SK-N-SH treated with all-trans-retinoic acid at 6 μM for 48 hours (cell line): ENCODE results near the gene ZC3H7B.

Experiments
- ARNTL ChIP-seq: fragments of 450-650 bp; formaldehyde crosslinking; IDR thresholded peaks from 2 replicates; pipeline ENCODE4 v1.5.0; 2020; ENCODE audit warnings: low read depth, mild to moderate bottlenecking, moderate library complexity, borderline replicate concordance
- BACH2 ChIP-seq: fragments of 250-450 bp; sonication (Bioruptor Pico); IDR thresholded peaks from 2 replicates; pipeline ENCODE4 v1.9.0; 2021; ENCODE audit warnings: mild to moderate bottlenecking, borderline replicate concordance
- CSDC2 ChIP-seq: fragments of 250-450 bp; sonication (Bioruptor Pico); IDR thresholded peaks from 2 replicates; pipeline ENCODE4 v1.5.0; 2020; ENCODE audit warnings: mild to moderate bottlenecking, moderate library complexity
- GLIS3 ChIP-seq: fragments of 250-450 bp; sonication (Bioruptor Pico); IDR thresholded peaks from 2 replicates; pipeline ENCODE4 v1.5.0; 2020; ENCODE audit warnings: mild to moderate bottlenecking, moderate library complexity
- ISL1 ChIP-seq: fragments of 250-450 bp; sonication (Bioruptor Pico); IDR thresholded peaks from 2 replicates; pipeline ENCODE4 v2.1.2; 2022; ENCODE audit warnings: mild to moderate bottlenecking, moderate library complexity
- OSR1 ChIP-seq: fragments of 250-450 bp; sonication (Bioruptor Pico); IDR thresholded peaks from 2 replicates; pipeline ENCODE4 v1.8.0; 2022; ENCODE audit warnings: moderate library complexity, mild to moderate bottlenecking, inconsistent platforms
- PATZ1 ChIP-seq: fragments of 250-450 bp; sonication (Bioruptor Pico); IDR thresholded peaks from 2 replicates; pipeline ENCODE4 v1.8.0; 2020; ENCODE audit warnings: mild to moderate bottlenecking, moderate library complexity, borderline replicate concordance
- PPARA ChIP-seq: fragments of 250-450 bp; sonication (Bioruptor Pico); IDR thresholded peaks from 2 replicates; pipeline ENCODE4 v1.5.0; 2020; ENCODE audit warnings: mild to moderate bottlenecking, borderline replicate concordance
- RARB ChIP-seq: fragments of 250-450 bp; sonication (Bioruptor Pico); IDR thresholded peaks from 2 replicates; pipeline ENCODE4 v1.8.0; 2021; ENCODE audit warnings: mild to moderate bottlenecking, moderate library complexity
- TCF4 ChIP-seq: fragments of 250-450 bp; sonication (Bioruptor Pico); IDR thresholded peaks from 2 replicates; pipeline ENCODE4 v1.8.0; 2021; ENCODE audit warnings: mild to moderate bottlenecking, moderate library complexity, borderline replicate concordance
- TOX ChIP-seq: fragments of 250-450 bp; sonication (Bioruptor Pico); IDR thresholded peaks from 2 replicates; pipeline ENCODE4 v1.8.0; 2021; ENCODE audit warnings: mild to moderate bottlenecking, moderate library complexity, borderline replicate concordance
- ZFP3 ChIP-seq: fragments of 250-450 bp; sonication (Bioruptor Pico); IDR thresholded peaks from 2 replicates; pipeline ENCODE4 v1.5.0; 2020; ENCODE audit warnings: mild to moderate bottlenecking, moderate library complexity
- ZFP30 ChIP-seq: fragments of 450-650 bp; formaldehyde crosslinking; IDR thresholded peaks from 2 replicates; pipeline ENCODE4 v1.5.0; 2022; ENCODE audit warnings: mild to moderate bottlenecking, moderate library complexity
- TF ChIP-seq, protein P1 (sequence below): fragments of 250-450 bp; sonication (Bioruptor Pico); IDR thresholded peaks from 2 replicates; pipeline ENCODE4 v1.5.1; 2020; ENCODE audit warnings: low read depth, mild to moderate bottlenecking, moderate library complexity

DNA sequence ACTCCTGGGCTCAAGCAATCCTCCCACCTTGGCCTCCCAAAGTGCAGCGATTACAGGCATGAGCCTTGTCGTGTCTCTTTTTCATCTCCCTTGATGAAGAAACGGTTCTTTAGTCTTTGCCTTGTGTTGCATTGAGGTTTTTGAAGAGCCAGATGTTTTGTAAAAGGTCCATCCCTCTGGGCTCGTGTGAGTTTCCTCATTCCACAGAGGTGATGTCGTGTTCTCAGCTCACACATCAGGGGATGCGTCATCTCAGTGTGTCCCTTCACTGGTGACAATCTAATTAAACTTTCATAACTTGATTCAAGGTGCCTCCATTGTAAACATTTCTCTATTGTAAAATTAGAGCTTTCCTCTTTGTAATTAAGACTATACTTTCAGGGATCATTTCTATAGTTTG, 50.7 kb downstream of the ZC3H7B start:
- TF ChIP-seq, protein P1, sequence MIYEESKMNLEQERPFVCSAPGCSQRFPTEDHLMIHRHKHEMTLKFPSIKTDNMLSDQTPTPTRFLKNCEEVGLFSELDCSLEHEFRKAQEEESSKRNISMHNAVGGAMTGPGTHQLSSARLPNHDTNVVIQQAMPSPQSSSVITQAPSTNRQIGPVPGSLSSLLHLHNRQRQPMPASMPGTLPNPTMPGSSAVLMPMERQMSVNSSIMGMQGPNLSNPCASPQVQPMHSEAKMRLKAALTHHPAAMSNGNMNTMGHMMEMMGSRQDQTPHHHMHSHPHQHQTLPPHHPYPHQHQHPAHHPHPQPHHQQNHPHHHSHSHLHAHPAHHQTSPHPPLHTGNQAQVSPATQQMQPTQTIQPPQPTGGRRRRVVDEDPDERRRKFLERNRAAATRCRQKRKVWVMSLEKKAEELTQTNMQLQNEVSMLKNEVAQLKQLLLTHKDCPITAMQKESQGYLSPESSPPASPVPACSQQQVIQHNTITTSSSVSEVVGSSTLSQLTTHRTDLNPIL (CRISPR knock-in tag) = no peak
- TF ChIP-seq ZFP3 (CRISPR knock-in tag) = no peak
- TF ChIP-seq ZFP30 (CRISPR knock-in tag) = no peak
- no peak for TF ChIP-seq TOX
- TF ChIP-seq RARB (CRISPR knock-in tag) = no peak
- TF ChIP-seq PATZ1 (CRISPR knock-in tag) = no peak
- TF ChIP-seq CSDC2 (CRISPR knock-in tag) = no peak
- TF ChIP-seq PPARA (CRISPR knock-in tag) = no peak
- no peak for TF ChIP-seq ISL1 (CRISPR knock-in tag)
- TF ChIP-seq TCF4 = no peak
- no peak for TF ChIP-seq ARNTL (CRISPR knock-in tag)
- TF ChIP-seq BACH2 (CRISPR knock-in tag) = no peak
- no peak for TF ChIP-seq OSR1
- no peak for TF ChIP-seq GLIS3
